Lower lobe of right lung (tissue), 2 donors: ENCODE data around the gene FBXL20. TPM values are rescaled to one million over a fixed set of nuclear protein-coding genes. Genes with fewer than 3 reads are reported as not detected.

Experiments used
- ATAC-seq, 2 donors: fragments of 200-7000 bp; cut with Tn5 transposase; one replicate each; pipeline ENCODE4 v1.9.1; 2020 to 2022; ENCODE audit warnings: mild to moderate bottlenecking in 2 of 2, moderate library complexity in 2 of 2
- DNase-seq: peaks from one replicate; pipeline ENCODE4 v3.0.0-alpha.2; 2020
- H3K27ac ChIP-seq: fragments of 200-600 bp; one replicate; pipeline ENCODE4 v1.8.0; 2022
- H3K27me3 ChIP-seq: fragments of 200-600 bp; one replicate; pipeline ENCODE4 v1.8.0; 2022; ENCODE audit warnings: low read depth
- H3K36me3 ChIP-seq: fragments of 200-600 bp; one replicate; pipeline ENCODE4 v1.8.0; 2022; ENCODE audit warnings: mild to moderate bottlenecking
- H3K4me1 ChIP-seq: fragments of 200-600 bp; one replicate; pipeline ENCODE4 v1.8.0; 2022
- H3K4me3 ChIP-seq: fragments of 200-600 bp; one replicate; pipeline ENCODE4 v1.8.0; 2022; ENCODE audit warnings: mild to moderate bottlenecking
- H3K9me3 ChIP-seq: fragments of 200-600 bp; one replicate; pipeline ENCODE4 v1.8.0; 2022
- intact Hi-C: fragments of 100-400 bp; cut with DNase I; formaldehyde crosslinking; loops from one replicate; pipeline ENCODE4 v1.11.0; 2022
- total RNA-seq: library from RNA; stranded (reverse); fragmentation: NEBNext Ultra II Directional; extraction: Animal tissue kit (Norgen Biotek cat#: 25700); gene quantifications from one replicate; pipeline ENCODE4 v1.2.1, GENCODE V29; 2021
- TF ChIP-seq, protein P1 (sequence below): fragments of 200-600 bp; IDR thresholded peaks from one replicate; pipeline ENCODE4 v1.8.0; 2022; ENCODE audit warnings: antibody characterized with exemption, mild to moderate bottlenecking
- donor health status: DM: no; HTN: yes; CAD: no; lungs with severe emphysema.

The FBXL20 gene
- total RNA-seq, 1 donor from 2014 or later: 25.4 TPM

DNA sequence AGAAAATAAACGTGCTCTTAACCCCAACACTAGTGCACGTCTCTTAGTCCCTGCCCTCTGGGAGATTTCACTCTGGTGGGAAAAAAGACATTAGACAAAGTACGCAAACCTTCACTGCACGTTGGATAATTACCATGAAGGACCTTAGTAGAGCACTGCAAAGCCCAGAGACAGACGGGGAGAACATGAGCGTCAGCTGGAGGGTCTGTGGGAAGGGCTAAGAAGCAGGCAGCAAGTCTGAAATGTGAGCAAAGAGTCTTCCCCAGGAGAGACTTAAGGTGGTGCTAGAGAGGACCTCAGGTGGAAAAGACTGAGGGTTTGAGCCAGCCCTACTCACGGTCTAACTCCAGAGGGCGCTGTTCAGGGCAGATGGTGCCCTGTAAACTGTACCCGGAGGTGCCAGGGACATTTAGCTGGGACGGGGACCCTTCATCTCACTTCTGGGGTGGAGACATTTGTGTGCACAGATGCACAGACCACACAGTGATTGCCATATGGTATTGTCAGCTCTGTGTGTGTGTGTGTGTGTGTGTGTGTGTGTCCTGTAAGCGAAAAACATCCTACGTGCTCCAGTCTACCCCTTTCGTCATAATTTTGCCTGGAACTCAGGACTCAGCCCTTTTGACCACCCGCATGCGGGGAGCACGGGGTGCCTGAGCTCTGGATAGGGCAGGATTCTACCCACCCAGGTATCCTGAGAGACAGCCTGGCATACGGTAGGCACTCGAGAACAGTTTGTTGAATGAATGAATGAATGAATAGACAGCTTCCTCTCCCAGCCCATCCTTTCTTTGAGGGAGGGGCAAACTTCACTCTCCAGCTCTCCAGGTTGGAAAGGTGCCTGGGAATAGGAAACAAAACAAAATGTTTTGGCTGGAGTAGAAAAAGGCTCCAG is 165.6 kb downstream of the FBXL20 start:
- peak; percentile 56 to 57 for ATAC-seq
- no peaks in the 10 kb centered on the region for H3K36me3 ChIP-seq
- intact Hi-C loops: no loop called here
- H3K4me1 ChIP-seq: peaks cover 26% of the 10 kb centered on the region
- H3K27me3 ChIP-seq: peaks cover 23% of the 10 kb centered on the region
- no peak for DNase-seq
- no peak overlapping the region for H3K4me3 ChIP-seq
- no peaks in the 10 kb centered on the region for H3K9me3 ChIP-seq
- TF ChIP-seq, protein P1, sequence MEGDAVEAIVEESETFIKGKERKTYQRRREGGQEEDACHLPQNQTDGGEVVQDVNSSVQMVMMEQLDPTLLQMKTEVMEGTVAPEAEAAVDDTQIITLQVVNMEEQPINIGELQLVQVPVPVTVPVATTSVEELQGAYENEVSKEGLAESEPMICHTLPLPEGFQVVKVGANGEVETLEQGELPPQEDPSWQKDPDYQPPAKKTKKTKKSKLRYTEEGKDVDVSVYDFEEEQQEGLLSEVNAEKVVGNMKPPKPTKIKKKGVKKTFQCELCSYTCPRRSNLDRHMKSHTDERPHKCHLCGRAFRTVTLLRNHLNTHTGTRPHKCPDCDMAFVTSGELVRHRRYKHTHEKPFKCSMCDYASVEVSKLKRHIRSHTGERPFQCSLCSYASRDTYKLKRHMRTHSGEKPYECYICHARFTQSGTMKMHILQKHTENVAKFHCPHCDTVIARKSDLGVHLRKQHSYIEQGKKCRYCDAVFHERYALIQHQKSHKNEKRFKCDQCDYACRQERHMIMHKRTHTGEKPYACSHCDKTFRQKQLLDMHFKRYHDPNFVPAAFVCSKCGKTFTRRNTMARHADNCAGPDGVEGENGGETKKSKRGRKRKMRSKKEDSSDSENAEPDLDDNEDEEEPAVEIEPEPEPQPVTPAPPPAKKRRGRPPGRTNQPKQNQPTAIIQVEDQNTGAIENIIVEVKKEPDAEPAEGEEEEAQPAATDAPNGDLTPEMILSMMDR: peak; percentile 45
- H3K27ac ChIP-seq: no peak overlapping the region

DNA sequence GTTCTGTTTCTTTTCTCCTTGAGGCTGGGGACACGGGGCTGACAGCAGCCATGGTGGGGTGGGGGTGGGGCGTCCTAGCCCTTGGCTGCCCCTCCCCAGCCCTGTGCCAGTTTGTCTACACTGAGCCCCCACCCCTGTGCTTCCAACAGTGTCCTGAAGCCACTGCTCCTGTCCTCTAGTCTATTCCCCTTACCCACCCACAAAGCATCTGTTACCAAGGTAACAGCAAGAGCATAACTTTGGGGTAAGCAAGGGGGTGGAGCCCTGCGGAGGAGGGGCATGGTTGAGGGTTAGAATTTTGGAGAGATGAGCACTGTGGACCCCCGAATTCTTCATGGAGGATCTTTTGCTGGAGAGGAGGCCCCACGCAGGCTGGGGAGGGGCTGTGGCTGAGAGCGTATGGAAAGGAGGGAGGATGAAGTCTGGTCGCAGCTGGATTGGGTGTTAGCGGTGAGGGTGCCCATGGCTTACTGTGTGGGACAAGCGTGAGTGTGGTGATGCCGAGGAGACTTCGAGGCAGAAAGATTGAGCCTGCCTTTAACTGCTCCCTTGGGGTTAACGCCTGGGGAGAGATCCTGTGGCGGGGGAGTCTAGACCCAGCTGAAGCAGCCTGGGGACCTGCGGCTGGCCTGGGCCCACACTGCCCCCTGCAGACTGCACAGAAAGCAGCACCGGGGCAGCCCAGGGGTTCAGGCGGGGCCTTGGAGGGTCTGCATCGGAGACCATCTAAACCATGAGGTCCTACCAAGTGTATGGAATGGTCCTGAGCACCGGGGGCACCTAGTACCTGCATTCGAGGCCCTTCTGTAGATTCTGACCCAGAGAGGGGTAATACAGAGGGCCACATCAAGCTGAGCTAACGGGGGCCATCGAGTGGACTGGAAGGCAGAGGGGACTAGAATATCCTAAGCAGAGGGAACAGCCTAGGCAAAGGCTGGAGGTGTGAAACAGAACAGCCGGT is 169.6 kb downstream of the FBXL20 start:
- Histone ChIP-seq H3K27ac (no peak overlapping the region), H3K4me3 (no peak overlapping the region), H3K36me3 (no peaks in the 10 kb centered on the region), H3K27me3 (peaks cover 57% of the 10 kb centered on the region), H3K9me3 (no peaks in the 10 kb centered on the region), H3K4me1 (peaks cover 15% of the 10 kb centered on the region)
- TF ChIP-seq, protein P1: peak; percentile 79
- intact Hi-C loops: no loop called here
- DNase-seq (peak; percentile 70), ATAC-seq (peak; percentile 86 to 87)

DNA sequence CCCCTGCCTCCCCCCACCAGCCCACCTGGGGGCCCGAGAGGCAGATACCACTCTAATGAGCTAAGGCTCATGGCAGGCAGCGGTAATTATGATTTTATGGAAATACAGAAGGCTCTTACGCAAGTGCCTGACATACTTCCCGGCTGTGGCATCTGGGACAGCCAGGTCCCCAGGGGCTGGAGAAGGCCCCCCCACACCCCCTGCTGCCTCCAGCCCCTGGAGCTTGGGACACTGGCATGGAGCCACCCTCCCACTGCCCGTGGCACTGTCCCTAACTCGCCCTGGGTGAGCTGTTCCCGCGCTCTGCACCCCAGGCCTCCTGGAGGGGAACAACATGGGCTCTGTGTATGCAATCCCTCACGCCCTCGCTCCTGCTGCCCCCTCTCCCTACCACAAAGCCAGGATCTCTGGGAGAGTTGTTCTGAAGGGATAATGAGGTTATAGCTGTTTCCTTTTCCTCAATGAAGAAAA is 170.3 kb downstream of the FBXL20 start:
- DNase-seq: no peak
- Histone ChIP-seq H3K4me3 (no peak overlapping the region), H3K9me3 (no peaks in the 10 kb centered on the region), H3K27me3 (peaks cover 64% of the 10 kb centered on the region), H3K27ac (no peak overlapping the region), H3K4me1 (peaks cover 17% of the 10 kb centered on the region), H3K36me3 (no peaks in the 10 kb centered on the region)
- TF ChIP-seq, protein P1: no peak
- ATAC-seq: peak in 1 of 2 donors; percentile 7
- intact Hi-C loops: no loop called here

DNA sequence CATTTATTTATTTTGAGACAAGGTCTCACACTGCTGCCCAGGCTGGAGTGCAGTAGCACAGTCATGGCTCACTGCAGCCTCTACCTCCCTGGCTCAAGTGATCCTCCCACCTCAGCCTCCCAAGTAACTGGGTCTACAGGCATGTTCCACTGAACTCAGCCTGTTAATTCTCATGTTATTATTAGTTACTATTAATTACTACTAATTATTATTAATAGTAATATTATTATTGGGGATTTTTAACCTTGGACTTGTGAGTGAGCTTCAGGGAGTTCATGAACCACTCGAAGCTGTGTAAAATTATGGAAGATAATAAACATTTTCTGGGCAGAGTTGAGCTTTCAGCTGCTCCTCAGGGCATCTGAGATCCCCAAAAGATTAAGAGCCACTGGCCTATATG is 171.1 kb downstream of the FBXL20 start:
- no peak overlapping the region for H3K4me3 ChIP-seq
- no peak overlapping the region for H3K27ac ChIP-seq
- no peaks in the 10 kb centered on the region for H3K36me3 ChIP-seq
- intact Hi-C loops: no loop called here
- ATAC-seq (no peak), DNase-seq (no peak)
- TF ChIP-seq, protein P1: no peak
- H3K27me3 ChIP-seq: peaks cover 71% of the 10 kb centered on the region
- H3K9me3 ChIP-seq: no peaks in the 10 kb centered on the region
- peaks cover 25% of the 10 kb centered on the region for H3K4me1 ChIP-seq

DNA sequence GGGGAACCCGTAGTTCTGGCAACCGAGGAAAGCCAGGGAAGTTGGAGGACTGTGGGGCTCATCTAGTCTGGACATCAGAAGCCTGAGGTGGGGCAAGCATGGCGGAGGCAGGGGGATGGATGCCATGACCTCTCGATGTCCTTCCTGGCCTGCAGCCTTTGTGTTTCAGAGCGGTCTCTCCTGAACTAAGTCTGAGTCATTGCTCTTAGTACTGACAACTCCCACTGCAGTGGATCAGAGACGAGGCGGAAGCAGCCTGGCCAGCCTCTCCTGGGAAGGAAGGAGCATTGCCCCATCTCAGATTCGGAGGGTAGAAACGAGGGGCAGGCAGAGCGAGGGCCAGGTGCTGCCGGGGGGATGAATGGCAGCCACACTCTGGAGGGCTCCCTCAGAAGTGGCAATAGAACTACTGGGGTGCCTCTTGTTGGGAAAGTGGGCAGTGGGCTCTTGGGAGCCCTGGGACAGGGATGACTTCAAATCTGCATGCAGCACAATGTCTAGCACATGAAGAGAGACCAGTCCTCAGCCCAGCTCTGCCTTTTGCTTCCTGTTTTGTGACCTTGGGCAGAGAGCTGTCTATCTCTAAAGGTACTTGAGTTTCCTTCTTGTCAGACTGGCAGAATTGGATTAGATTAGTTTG is 172.0 kb downstream of the FBXL20 start:
- Histone ChIP-seq H3K27ac (no peak overlapping the region), H3K9me3 (no peaks in the 10 kb centered on the region), H3K4me3 (no peak overlapping the region), H3K36me3 (no peaks in the 10 kb centered on the region), H3K27me3 (peaks cover 76% of the 10 kb centered on the region), H3K4me1 (peaks cover 33% of the 10 kb centered on the region)
- intact Hi-C loops: no loop called here
- ATAC-seq: no peak
- no peak for DNase-seq
- TF ChIP-seq, protein P1: no peak
